ENCODE measurements around the gene ENPP6.

Gene ENPP6

DNA sequence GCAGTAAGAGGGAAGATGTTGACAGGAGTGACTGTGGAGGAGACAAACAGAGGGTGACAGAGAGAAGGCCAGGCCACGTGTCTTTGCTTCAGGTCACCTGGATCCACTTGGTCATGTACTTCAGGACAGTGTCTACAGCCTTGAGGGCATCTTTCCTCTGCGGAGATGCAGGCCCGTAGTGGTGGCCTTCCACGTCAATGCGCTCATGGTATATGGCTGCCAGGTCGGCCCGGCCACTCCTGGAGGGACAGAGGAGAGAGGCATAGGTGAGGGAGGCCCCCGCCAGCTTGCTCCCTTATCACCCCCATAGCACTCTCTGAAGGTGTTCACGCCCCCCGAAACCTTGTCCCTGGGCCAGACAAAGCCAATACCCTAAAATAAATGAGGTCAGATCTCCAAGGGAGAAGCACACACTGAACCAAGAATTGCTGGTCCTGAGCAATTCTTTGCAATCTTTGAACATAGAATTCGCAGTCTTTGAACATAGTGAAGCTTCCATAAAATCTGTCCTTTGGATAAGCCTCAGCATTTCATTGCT, 99.9 kb downstream of the ENPP6 start:
- TF ChIP-seq, protein P1, sequence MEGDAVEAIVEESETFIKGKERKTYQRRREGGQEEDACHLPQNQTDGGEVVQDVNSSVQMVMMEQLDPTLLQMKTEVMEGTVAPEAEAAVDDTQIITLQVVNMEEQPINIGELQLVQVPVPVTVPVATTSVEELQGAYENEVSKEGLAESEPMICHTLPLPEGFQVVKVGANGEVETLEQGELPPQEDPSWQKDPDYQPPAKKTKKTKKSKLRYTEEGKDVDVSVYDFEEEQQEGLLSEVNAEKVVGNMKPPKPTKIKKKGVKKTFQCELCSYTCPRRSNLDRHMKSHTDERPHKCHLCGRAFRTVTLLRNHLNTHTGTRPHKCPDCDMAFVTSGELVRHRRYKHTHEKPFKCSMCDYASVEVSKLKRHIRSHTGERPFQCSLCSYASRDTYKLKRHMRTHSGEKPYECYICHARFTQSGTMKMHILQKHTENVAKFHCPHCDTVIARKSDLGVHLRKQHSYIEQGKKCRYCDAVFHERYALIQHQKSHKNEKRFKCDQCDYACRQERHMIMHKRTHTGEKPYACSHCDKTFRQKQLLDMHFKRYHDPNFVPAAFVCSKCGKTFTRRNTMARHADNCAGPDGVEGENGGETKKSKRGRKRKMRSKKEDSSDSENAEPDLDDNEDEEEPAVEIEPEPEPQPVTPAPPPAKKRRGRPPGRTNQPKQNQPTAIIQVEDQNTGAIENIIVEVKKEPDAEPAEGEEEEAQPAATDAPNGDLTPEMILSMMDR (IDR thresholded peaks at IDR 0.05; ENCODE audit: extremely low read depth, insufficient read depth, missing control alignments) = no peak
- in situ Hi-C loops (cut with MboI; ENCODE audit: low pct_unique_long_range_greater_than_20kb, low sequenced_read_pairs, unreplicated experiment) = no loop called here
- DNase-seq (ENCODE audit: low spot score) = no peak

DNA sequence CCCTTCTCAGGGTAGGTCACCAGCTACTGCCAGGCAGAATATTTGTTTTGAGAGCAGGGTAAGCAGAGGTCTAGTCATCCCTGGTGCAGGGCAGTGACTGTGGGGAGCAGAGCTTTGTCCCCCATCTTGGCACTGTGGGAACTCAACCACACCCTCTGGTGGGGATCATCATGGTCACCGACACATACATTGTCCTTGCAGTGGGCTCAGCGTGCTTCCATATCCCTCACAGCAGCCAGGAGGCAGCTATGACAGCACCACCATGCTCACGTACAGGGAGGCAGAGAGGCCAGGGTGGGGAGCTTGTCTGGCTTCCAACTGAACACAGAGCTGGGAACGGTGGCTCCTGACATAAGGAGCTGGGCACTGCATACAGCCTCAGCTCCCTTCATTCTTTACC, 102.3 kb downstream of the ENPP6 start:
- no peak for DNase-seq (ENCODE audit: low spot score)
- in situ Hi-C loops (cut with MboI; ENCODE audit: low pct_unique_long_range_greater_than_20kb, low sequenced_read_pairs, unreplicated experiment) = no loop called here

DNA sequence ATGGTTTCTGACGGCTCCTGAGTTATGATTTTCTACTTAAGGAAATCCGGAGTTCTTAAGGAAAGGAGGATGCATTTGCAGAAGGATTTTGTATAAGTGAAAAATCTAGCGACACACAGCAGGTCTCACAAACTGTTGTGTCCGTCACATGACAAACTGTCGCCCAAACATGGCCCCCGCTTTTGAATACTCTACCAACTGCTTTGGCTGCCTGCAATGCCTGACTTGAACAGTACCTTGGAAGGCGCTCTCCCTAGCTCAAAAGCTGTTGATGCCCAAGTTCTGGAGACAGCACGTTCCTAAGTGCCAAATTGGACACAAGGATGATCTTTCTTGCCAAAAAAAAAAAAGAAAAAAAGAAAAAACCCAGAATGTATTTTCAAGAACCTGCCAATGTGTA, 103.2 kb downstream of the ENPP6 start:
- TF ChIP-seq, protein P1 (IDR thresholded peaks at IDR 0.05; ENCODE audit: extremely low read depth, insufficient read depth, missing control alignments) = no peak
- no peak for DNase-seq (ENCODE audit: low spot score)
- in situ Hi-C loops (cut with MboI; ENCODE audit: low pct_unique_long_range_greater_than_20kb, low sequenced_read_pairs, unreplicated experiment) = no loop called here

More for the DNA sequence above, 102.3 kb downstream of the ENPP6 start:
- TF ChIP-seq, protein P1 (IDR thresholded peaks at IDR 0.05; ENCODE audit: extremely low read depth, insufficient read depth, missing control alignments) = no peak

DNA sequence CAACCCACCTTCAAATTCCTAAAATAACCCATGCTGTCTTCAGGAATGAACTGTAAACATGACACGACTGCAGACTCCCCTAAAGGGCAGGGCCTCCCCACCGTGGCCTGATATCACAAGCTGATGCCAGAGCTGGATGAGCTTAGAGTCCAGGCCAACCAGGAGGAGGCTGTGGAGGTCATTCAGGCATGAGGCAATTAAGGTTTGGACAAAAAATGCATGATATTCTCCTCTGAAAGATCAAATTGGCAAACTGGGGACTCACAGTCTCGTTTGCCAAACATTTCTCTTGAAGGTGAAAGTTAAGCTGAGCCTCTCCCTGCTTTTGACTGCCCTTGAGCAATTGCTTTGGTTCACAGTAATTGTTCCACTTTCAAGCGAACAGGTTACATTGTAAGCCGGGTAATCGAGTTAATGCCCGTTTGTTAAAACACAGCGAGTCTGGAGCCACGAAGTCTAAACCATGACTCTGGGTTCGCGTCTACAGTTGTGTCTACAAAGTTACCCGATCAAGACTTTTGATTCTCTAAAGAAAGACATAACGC, 105.6 kb downstream of the ENPP6 start:
- no peak for DNase-seq (ENCODE audit: low spot score)
- in situ Hi-C loops (cut with MboI; ENCODE audit: low pct_unique_long_range_greater_than_20kb, low sequenced_read_pairs, unreplicated experiment) = no loop called here
- TF ChIP-seq, protein P1 (IDR thresholded peaks at IDR 0.05; ENCODE audit: extremely low read depth, insufficient read depth, missing control alignments) = no peak

DNA sequence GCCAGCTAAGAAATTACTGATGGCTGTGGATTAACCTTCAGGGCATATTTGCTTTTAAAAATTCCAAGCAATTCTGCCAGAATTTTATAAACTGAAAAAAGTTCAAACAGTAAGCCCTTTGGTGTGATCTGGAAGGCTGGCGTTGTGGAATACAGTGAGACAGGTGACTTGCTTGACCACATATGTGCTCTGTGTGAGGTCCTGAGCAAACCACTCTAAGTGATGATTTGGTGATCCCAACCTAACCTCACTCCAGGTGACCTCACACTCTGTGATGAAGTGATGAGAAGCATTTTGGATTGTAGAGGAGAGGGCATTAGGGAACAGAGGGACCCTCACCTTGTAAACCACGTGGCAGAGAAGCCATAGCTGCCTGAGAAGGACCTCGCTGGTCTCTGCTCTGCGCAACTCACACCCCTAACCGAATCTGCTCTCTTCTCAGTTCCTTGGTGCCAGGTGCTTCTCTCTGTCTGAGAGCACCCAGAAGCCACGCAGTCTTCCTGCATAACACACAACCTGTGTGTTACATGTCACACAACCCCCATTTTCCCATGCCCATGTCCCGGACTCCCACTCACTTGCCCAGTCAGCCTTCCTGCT, 106.3 kb downstream of the ENPP6 start:
- no peak for DNase-seq (ENCODE audit: low spot score)
- in situ Hi-C loops (cut with MboI; ENCODE audit: low pct_unique_long_range_greater_than_20kb, low sequenced_read_pairs, unreplicated experiment) = no loop called here
- TF ChIP-seq, protein P1 (IDR thresholded peaks at IDR 0.05; ENCODE audit: extremely low read depth, insufficient read depth, missing control alignments) = no peak

DNA sequence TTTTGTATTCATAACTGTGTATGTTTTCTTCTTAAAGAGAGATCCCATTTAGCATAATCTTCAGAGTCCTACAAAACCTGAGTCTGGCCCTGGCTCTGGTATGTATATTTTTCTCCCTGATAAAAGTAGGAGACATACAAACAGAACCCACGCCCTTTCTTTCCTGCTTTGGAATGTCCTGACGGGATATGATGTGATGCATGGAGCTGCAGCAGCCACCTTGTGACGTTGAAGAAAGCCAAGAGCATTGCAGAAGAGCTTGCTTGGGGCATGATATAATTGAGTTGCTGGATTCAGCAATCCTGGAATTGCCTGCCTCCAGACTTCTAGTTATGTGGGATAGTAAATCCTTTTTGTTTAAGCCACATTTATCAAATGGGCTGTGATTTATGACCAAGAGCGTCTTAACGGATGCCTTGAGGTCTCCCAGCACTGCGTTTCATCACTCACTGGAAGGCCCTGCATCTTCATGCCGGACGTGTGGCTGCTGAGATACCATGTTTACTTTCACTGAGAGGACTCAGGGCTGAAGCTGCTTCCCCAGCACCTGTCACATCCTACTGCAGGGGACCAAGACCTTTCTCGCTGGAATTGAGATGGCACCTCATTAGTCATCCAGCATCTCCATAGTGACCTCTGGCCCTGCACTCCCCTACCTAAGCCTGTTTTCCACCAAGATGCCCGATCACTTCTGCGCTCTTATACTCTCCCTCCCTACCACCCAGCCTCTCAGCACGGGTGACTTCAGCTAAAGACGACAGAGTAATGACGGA, 107.0 kb downstream of the ENPP6 start:
- in situ Hi-C loops (cut with MboI; ENCODE audit: low pct_unique_long_range_greater_than_20kb, low sequenced_read_pairs, unreplicated experiment) = no loop called here
- TF ChIP-seq, protein P1 (IDR thresholded peaks at IDR 0.05; ENCODE audit: extremely low read depth, insufficient read depth, missing control alignments) = no peak
- no peak for DNase-seq (ENCODE audit: low spot score)
